ENCODE results near the gene RNF150.

The RNF150 gene

DNA sequence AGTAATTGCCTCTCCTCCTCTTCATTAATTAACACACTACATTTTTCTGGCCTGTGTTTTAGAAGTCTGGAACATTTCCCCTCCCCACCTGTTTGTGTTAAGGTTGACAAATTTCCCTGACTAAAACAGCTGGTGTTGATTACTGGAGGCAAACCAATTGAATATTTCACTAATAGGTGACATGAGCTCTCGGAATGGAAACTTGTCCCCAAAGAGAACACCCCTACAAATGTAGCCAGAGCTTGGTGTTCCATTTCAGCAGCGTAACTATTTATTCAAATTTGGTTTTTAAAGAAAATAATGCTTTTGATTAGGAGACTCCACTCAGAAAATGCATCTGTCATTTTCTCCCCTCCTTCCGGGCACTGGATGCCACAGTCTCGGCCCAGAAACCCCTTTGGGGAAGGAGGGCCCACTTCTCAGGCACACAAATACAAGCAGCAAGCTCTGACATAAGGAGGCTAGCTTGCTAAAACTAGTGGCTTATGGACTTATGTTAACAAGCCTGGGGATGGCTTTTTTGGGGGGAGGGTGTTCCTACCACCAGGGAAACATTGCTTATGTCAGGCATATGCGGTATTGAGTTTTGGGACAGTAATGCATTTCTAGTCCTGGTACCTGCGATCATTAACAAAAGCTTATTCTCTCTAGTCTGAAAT, 2.2 kb downstream of the RNF150 start:
- FAIRE-seq, result no peak

DNA sequence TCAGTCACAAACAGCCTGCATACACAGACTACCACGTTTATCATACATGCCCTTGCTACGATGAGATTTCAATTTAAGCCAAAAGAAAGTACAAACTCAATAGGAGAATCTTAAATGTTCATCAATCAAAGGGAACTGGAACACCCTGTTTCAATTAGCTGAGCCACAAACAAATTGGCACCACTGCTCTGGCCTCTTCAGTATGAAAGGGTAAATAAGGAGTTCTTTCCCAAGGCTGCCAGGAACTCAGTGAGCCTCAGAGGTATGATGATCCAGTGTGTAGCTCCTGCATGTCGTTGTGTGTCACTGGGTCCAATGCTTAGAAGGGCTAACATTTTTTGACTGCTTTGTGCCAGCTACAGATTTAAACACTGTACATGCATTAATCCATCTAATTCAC, 5.4 kb downstream of the RNF150 start:
- FAIRE-seq, result no peak

DNA sequence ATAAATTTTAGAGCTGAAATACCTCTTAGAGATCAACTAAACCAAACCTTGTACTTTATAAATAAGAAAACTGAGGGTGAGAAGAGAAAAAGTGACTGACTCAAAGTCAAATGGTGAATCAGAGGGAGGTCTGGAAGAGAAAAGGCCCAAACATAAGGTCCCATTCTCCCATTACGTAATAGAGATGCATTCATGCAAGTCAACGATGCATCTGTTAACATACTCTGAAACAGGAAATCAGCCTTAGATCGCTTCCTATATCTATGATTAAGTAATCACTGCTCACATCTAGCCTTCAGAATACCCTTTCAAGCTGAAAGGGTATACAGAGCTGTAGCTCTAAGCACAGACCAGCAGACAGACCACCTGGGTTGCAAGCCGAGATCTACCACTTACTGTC, 6.5 kb downstream of the RNF150 start:
- FAIRE-seq, result no peak

- no peak for FAIRE-seq
Observed at GRCh38 chr4:141124224-141124623, 9.0 kb downstream of the RNF150 start.

- no peak for FAIRE-seq
Observed at GRCh38 chr4:141121768-141122454, 11.4 kb downstream of the RNF150 start.

DNA sequence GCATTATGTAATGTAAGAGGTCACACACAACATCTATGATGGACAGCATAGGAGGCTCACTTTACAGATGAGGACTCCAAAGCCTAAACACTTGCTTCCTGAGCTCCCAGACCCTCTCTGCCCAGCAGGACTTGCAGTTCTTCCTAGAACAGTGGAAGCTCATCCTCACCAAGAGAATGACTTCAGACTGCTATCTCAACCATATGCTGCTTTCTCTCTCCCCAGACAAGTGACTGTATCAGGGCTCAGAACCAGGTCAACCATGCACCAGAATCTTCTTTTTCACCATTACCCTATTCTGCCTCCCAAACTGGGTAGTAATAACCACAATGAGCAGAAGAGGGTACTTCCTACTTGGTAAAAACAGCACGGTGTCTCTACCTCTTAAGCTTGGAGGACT, 12.2 kb downstream of the RNF150 start:
- FAIRE-seq, result no peak

- no peak for FAIRE-seq
Observed at GRCh38 chr4:141120036-141120593, 13.2 kb downstream of the RNF150 start.

DNA sequence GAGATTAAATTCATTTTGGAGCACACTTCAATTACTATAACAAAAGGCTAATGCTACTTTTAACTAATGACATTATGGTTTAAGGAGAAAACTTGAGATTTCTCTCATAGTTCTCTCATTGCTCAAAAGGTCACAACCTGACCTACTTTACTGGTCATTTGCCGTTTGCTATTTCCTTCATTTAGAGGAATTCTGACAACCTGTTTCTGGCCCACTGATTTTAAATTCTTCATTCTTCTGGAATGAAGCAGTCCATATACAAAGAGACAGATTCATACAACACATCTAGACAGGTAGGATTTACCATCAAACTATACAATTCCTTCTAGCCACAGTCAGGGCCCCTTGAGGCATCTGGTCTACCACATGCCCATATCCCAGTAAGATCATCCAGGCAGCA, 14.2 kb downstream of the RNF150 start:
- no peak for FAIRE-seq

- FAIRE-seq, result no peak
Observed at GRCh38 chr4:141118381-141118780, 14.9 kb downstream of the RNF150 start.

- FAIRE-seq, result no peak
Observed at GRCh38 chr4:141117935-141118334, 15.3 kb downstream of the RNF150 start.

- no peak for FAIRE-seq
Observed at GRCh38 chr4:141109983-141110382, 23.3 kb downstream of the RNF150 start.

DNA sequence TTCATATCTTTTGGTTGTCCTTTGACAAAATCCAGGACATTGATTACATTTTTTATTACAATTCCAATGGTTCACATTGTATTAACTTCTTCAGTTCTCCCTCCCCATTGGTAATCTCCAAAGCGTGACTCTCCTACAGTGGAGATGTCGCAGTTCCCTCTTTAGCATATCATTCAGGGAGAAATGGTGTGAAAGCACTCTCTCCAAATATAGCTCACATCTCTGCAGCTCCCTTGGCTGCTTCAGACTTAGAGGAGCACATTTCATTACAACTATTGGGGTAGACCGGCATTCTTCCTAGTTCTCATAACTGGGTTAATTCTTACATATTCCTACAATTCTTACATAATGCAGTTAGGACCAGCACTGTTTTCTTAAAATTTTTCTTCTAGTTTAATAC, 25.3 kb downstream of the RNF150 start:
- FAIRE-seq, result no peak

GRCh38 chr4:141102367-141102766, 30.9 kb downstream of the RNF150 start:
- no peak for FAIRE-seq

GRCh38 chr4:141101511-141101910, 31.8 kb downstream of the RNF150 start:
- no peak for FAIRE-seq

DNA sequence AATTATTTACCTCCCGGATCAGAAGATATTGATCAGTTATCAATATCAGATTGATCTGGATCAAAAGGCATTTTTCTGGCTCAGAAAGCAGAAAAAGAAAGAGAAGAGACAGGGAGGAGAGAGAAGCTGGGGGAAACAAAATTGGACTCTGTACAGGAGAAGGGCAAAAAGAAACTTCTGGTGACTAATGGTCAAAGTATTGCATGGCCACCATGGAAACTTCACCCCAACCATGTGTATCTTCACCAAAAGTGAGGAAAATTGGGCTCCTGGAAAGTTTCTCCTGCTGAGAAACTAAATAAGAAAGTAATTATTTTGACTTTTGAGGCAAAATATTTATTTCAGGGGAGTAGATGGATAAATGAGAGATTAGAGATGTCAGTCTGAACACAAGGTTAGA, 33.9 kb downstream of the RNF150 start:
- FAIRE-seq, result no peak

DNA sequence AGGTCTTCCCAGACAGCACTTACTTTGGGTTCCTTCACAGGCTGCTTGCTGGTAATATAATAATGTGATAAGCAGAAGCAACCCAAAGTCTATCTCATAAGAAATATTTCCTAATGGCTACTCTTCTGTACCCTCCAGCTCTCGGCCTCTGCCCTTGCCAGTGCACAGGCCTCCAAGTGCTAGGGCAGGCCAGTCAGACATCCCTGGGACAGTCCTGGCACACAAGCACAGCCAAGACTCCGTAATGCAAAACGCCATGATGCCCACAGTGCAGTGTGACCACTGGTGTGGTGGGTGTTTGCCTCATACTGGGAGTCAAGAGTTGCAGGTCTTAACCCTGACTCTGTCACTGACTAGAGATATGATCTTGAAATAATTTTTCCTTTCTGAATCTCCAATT, 35.1 kb downstream of the RNF150 start:
- FAIRE-seq, result no peak

- no peak for FAIRE-seq
Observed at GRCh38 chr4:141090473-141090872, 42.8 kb downstream of the RNF150 start.

DNA sequence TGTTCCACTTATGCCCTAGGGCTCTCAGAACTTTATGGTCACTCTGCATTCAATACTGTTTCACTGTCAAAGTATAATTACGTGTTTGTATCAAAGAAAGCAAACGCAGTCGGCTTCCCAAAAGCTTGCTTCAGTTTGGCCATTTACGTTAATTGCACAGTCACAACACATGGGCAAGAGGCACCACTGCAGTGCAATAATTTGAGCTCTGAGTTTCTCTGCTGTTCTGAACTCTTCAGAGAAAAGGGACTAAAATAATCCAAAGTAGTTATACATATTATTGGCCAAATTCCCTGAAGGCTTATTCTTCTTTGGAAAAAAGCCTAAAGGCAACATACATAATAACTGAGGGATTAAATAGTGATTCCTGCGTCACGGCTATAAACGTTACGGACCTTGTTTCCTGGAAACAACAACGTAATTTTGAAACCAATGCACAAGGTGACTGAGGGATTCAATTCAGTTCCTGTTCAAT, 51.3 kb downstream of the RNF150 start:
- no peak for FAIRE-seq

GRCh38 chr4:141080668-141081067, 52.6 kb downstream of the RNF150 start:
- FAIRE-seq, result no peak

GRCh38 chr4:141079393-141079930, 53.8 kb downstream of the RNF150 start:
- no peak for FAIRE-seq

GRCh38 chr4:141078871-141079270, 54.4 kb downstream of the RNF150 start:
- FAIRE-seq, result no peak

DNA sequence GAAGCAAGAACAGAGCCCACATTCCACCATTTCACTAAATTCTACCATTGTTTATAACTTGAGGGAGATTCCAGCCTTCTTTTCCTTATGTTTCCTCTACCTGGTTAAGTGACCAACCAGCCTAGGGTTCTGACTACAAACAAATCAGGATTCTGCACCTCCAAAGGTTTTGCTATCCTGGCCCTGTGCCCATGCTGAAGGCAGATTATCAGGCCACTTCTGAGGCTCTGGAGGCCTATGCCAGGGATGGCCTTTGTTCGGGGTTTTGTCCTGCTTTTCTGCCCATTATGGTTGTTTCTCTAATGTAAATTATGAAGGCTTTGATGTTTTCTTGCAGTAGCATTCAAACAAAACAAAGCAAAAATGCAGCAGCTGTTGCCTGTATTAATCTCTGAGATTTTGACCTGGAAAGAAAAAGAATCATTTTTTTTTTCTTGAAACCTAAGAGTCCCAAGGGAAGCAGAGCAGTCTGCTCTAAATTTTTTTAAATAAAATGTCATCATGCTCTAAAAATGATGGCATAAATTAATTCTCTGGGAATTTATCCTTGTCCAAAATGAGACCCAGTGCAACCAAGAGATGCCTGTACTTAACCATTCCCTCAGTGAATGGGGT, 55.6 kb downstream of the RNF150 start:
- FAIRE-seq, result no peak

DNA sequence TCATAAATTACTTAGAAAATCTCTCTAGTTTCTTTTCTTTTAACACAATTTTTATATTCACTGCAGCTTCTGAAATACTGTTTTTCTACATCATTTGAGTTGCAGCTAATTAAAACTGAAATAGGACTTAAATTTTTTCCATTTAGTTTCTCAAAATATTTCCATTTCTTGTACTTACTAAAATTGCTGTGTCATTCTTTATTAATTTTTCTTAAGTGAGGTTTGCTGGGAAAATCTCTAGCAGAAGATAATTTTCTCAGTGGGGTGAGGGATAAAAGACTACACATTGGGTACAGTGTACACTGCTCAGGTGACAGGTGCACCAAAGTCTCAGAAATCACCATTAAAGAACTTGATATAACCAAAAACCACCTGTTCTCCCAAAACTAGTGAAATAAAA, 57.7 kb downstream of the RNF150 start:
- FAIRE-seq, result no peak
